Brain microvascular endothelial cell (primary cell): ENCODE data around the gene ZNF846.

Experiments used
- DNase-seq: peaks from one replicate; pipeline ENCODE4 v3.0.0-alpha.2; 2020
- H3K27ac ChIP-seq: fragments of 250-450 bp; sonication (Bioruptor Pico); 2 replicates; pipeline ENCODE4 v1.5.1; 2020; ENCODE audit warnings: mild to moderate bottlenecking, moderate library complexity
- H3K27me3 ChIP-seq: fragments of 250-450 bp; sonication (Bioruptor Pico); replicated peaks from 2 replicates; pipeline ENCODE4 v1.5.1; 2020; ENCODE audit warnings: mild to moderate bottlenecking
- H3K36me3 ChIP-seq: fragments of 250-450 bp; sonication (Bioruptor Pico); replicated peaks from 2 replicates; pipeline ENCODE4 v1.5.1; 2020; ENCODE audit warnings: mild to moderate bottlenecking
- H3K4me3 ChIP-seq: 2 replicates; pipeline ENCODE4 v1.5.1; 2011; ENCODE audit warnings: low read depth, mild to moderate bottlenecking, control low read depth, low read length, moderate library complexity
- in situ Hi-C: cut with HindIII; loops from 2 replicates; pipeline ENCODE4 v1.10.0; 2017; ENCODE audit warnings: low sequenced_read_pairs, low pct_ligation_motif_present
- TF ChIP-seq, protein P1 (sequence below): IDR thresholded peaks from 2 replicates; pipeline ENCODE4 v1.5.1; 2011; ENCODE audit warnings: low read depth, mild to moderate bottlenecking, moderate library complexity, low read length, control low read depth, inconsistent platforms; ENCODE audit errors: missing control alignments

ZNF846 gene

GRCh38 chr19:9801976-9802375, 33.4 kb upstream of the ZNF846 start:
- no peak for DNase-seq

GRCh38 chr19:9799162-9799561, 30.6 kb upstream of the ZNF846 start:
- no peak overlapping the region for H3K4me3 ChIP-seq
- TF ChIP-seq, protein P1, sequence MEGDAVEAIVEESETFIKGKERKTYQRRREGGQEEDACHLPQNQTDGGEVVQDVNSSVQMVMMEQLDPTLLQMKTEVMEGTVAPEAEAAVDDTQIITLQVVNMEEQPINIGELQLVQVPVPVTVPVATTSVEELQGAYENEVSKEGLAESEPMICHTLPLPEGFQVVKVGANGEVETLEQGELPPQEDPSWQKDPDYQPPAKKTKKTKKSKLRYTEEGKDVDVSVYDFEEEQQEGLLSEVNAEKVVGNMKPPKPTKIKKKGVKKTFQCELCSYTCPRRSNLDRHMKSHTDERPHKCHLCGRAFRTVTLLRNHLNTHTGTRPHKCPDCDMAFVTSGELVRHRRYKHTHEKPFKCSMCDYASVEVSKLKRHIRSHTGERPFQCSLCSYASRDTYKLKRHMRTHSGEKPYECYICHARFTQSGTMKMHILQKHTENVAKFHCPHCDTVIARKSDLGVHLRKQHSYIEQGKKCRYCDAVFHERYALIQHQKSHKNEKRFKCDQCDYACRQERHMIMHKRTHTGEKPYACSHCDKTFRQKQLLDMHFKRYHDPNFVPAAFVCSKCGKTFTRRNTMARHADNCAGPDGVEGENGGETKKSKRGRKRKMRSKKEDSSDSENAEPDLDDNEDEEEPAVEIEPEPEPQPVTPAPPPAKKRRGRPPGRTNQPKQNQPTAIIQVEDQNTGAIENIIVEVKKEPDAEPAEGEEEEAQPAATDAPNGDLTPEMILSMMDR, result no peak
- in situ Hi-C loops, result no loop called here
- DNase-seq, result no peak
- no peaks in the 10 kb centered on the region for H3K36me3 ChIP-seq
- H3K27me3 ChIP-seq, result no peaks in the 10 kb centered on the region
- H3K27ac ChIP-seq, result no peak overlapping the region

More at GRCh38 chr19:9801976-9802375, 33.4 kb upstream of the ZNF846 start:
- TF ChIP-seq, protein P1, result no peak
- Histone ChIP-seq H3K36me3 (peaks cover 12% of the 10 kb centered on the region), H3K27ac (no peak overlapping the region), H3K27me3 (no peaks in the 10 kb centered on the region), H3K4me3 (no peak overlapping the region)
- in situ Hi-C loops, result no loop called here

DNA sequence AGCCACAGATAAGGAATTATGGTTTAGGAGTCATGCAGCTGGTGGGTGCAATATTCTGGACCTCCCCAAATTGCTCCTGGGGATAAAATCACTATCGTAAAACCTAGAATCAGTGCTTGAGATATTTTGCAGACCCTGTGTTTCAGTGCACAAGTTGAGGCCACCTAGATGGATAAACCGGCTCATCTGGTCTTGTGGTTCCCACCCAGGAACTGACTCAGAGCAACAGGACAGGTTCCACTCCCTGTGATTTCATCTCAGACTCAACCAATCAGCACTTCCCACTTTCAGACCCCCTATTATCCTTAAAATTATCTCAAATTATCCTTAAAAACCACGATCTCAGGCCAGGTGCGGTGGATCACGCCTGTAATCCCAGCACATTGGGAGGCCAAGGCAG, 29.3 kb upstream of the ZNF846 start:
- H3K36me3 ChIP-seq, result no peaks in the 10 kb centered on the region

DNA sequence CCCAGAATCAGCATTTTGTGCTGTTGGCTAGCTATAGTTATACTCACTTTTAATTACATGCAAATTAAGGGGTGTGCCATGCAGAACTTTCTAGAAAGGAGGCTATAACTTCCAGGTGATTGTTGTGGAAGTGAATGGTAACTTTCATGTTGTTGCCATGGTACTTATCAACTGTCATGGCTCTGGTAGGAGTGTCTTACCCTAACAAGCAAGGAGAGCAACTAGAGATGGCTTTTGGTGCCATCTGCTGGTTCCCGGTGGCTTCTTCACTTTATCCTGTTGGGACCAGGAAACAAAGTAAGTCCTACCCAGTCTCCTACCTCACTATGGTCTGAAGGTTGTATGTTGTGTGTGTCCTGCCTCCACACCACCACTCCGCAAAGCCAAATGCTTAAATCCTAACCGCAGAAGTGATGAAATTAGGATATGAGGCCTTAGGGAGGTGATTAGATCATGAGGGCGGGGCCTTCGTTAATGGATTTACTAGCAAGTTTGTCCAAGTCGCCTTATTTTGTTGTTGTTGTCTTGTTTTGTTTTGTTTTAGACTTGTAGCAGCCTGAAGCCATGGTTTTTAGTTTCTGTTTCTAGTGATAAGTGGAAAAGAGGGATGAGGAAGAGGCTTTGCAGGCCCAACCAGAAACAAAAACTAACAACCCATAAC, 27.7 kb upstream of the ZNF846 start:
- DNase-seq, result peak; percentile 92

More for the DNA sequence above, 29.3 kb upstream of the ZNF846 start:
- TF ChIP-seq, protein P1, result no peak
- H3K27me3 ChIP-seq, result no peaks in the 10 kb centered on the region
- H3K27ac ChIP-seq, result no peak overlapping the region
- in situ Hi-C loops, result no loop called here
- no peak overlapping the region for H3K4me3 ChIP-seq
- no peak for DNase-seq

DNA sequence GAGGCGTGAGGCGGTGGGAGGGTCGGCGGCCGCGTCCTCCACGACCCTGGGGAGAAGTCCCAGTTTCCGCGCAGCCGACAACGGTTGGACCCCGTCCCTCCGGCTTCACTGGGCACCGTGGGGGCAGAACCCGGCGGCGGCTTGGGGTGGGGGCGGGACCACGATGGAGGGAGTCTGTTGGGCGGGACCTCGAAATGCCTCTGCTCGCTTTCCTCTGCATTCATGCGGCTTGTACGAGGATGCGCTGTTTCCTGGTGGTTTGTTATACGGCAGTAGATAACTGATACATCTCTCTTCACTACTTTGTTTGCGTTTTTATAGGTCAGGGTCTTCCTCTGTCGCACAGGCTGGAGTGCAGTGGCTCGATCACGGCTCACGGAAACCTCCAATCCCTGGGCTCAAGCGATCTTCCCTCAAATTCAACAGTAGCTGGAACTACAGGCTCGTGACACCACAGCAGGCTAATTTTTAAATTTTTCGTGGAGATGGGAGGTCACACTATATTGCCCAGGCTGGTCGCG, 24.6 kb upstream of the ZNF846 start:
- in situ Hi-C loops, result no loop called here
- peak overlapping the region; percentile 40 for H3K27ac ChIP-seq
- DNase-seq, result peak; percentile 45
- no peaks in the 10 kb centered on the region for H3K36me3 ChIP-seq
- TF ChIP-seq, protein P1, result no peak
- no peaks in the 10 kb centered on the region for H3K27me3 ChIP-seq
- H3K4me3 ChIP-seq, result peak overlapping the region; percentile 75

More for the DNA sequence above, 27.7 kb upstream of the ZNF846 start:
- Histone ChIP-seq H3K27me3 (no peaks in the 10 kb centered on the region), H3K27ac (no peak overlapping the region), H3K4me3 (no peak overlapping the region), H3K36me3 (no peaks in the 10 kb centered on the region)
- in situ Hi-C loops, result no loop called here
- TF ChIP-seq, protein P1, result peak; percentile 90
